HEK293 (cell line): ENCODE results near the gene RPS21.

Source experiments
- CTCF ChIA-PET: fragments of 350-600 bp; formaldehyde crosslinking; extraction: SDS; loops from one replicate; lab custom pipeline; 2021; ENCODE audit warnings: antibody characterized with exemption; lab: Yijun Ruan, JAX
- POLR2A ChIA-PET: fragments of 300-600 bp; formaldehyde crosslinking; extraction: SDS; loops from one replicate; lab custom pipeline; 2020; ENCODE audit warnings: antibody characterized with exemption, inconsistent platforms; lab: Yijun Ruan, JAX
- H3K27ac ChIP-seq: fragments of 200-500 bp; sonication (Bioruptor generic); 2 replicates; pipeline ENCODE4 v1.5.1; 2014; ENCODE audit warnings: low read depth, low read length, control low read depth, inconsistent platforms; ENCODE audit errors: extremely low read depth
- H3K36me3 ChIP-seq, 2 experiments: fragments of 200-500 bp in 1 of 2; sonication (Bioruptor generic) in 1 of 2; 1 replicate in 1 of 2; 2 replicates in 1 of 2; pipeline ENCODE4 v1.5.1; 2014 to 2017; ENCODE audit warnings: inconsistent platforms in 2 of 2, low read length in 2 of 2; ENCODE audit not compliant: control insufficient read depth in 2 of 2, insufficient read depth in 1 of 2
- H3K4me1 ChIP-seq: fragments of 200-500 bp; sonication (Bioruptor generic); 2 replicates; pipeline ENCODE4 v1.5.1; 2014; ENCODE audit warnings: mild to moderate bottlenecking, low read length, inconsistent platforms; ENCODE audit not compliant: control insufficient read depth, insufficient read depth
- H3K4me3 ChIP-seq: 2 replicates; pipeline ENCODE4 v1.5.1; 2011; ENCODE audit warnings: low read depth, mild to moderate bottlenecking, control low read depth, low read length, moderate library complexity
- H3K9me3 ChIP-seq: fragments of 200-500 bp; sonication (Bioruptor generic); 2 replicates; pipeline ENCODE4 v1.5.1; 2014; ENCODE audit warnings: low read depth, low read length, inconsistent platforms; ENCODE audit not compliant: control insufficient read depth, insufficient read depth
- CTCF ChIP-seq: fragments of 450-650 bp; formaldehyde crosslinking; IDR thresholded peaks from 2 replicates; pipeline ENCODE4 v1.5.1; 2016; ENCODE audit warnings: missing biosample characterization, missing genetic modification characterization
- GLIS2 ChIP-seq: fragments of 450-650 bp; formaldehyde crosslinking; IDR thresholded peaks from 2 replicates; pipeline ENCODE4 v1.5.1; 2016; ENCODE audit warnings: missing biosample characterization, missing genetic modification characterization
- KLF9 ChIP-seq: fragments of 450-650 bp; formaldehyde crosslinking; IDR thresholded peaks from 2 replicates; pipeline ENCODE4 v1.5.1; 2016; ENCODE audit warnings: missing biosample characterization, missing genetic modification characterization, low read depth
- OSR2 ChIP-seq: fragments of 450-650 bp; formaldehyde crosslinking; IDR thresholded peaks from 2 replicates; pipeline ENCODE4 v1.5.1; 2016; ENCODE audit warnings: missing biosample characterization, missing genetic modification characterization
- PATZ1 ChIP-seq: fragments of 450-650 bp; formaldehyde crosslinking; IDR thresholded peaks from 2 replicates; pipeline ENCODE4 v1.5.1; 2016; ENCODE audit warnings: missing biosample characterization, missing genetic modification characterization
- PBX3 ChIP-seq: sonication (generic); formaldehyde crosslinking; IDR thresholded peaks from 2 replicates; pipeline ENCODE4 v1.8.1; 2022; ENCODE audit warnings: mild to moderate bottlenecking, moderate library complexity, missing genetic modification reagents
- WT1 ChIP-seq: fragments of 450-650 bp; formaldehyde crosslinking; IDR thresholded peaks from 2 replicates; pipeline ENCODE4 v1.5.1; 2016; ENCODE audit warnings: missing biosample characterization, missing genetic modification characterization
- ZEB2 ChIP-seq: fragments of 450-650 bp; formaldehyde crosslinking; IDR thresholded peaks from 2 replicates; pipeline ENCODE4 v1.5.1; 2016; ENCODE audit warnings: missing biosample characterization, missing genetic modification characterization
- ZFP69B ChIP-seq: fragments of 450-650 bp; formaldehyde crosslinking; IDR thresholded peaks from 2 replicates; pipeline ENCODE4 v1.5.1; 2016; ENCODE audit warnings: missing biosample characterization, missing genetic modification characterization
- ZIC2 ChIP-seq: fragments of 450-650 bp; formaldehyde crosslinking; IDR thresholded peaks from 2 replicates; pipeline ENCODE4 v1.5.1; 2016; ENCODE audit warnings: missing biosample characterization, missing genetic modification characterization
- ZNF140 ChIP-seq: fragments of 450-650 bp; formaldehyde crosslinking; IDR thresholded peaks from 2 replicates; pipeline ENCODE4 v1.5.1; 2016; ENCODE audit warnings: missing biosample characterization, missing genetic modification characterization
- ZNF239 ChIP-seq: fragments of 450-650 bp; formaldehyde crosslinking; IDR thresholded peaks from 2 replicates; pipeline ENCODE4 v1.5.1; 2016; ENCODE audit warnings: missing biosample characterization, missing genetic modification characterization
- ZNF24 ChIP-seq: fragments of 450-650 bp; formaldehyde crosslinking; IDR thresholded peaks from 2 replicates; pipeline ENCODE4 v1.5.1; 2016; ENCODE audit warnings: missing biosample characterization, missing genetic modification characterization
- ZNF292 ChIP-seq: fragments of 450-650 bp; formaldehyde crosslinking; IDR thresholded peaks from 2 replicates; pipeline ENCODE4 v1.5.1; 2016; ENCODE audit warnings: low read depth, missing biosample characterization, missing genetic modification characterization, borderline replicate concordance
- ZNF324 ChIP-seq: fragments of 450-650 bp; formaldehyde crosslinking; IDR thresholded peaks from 2 replicates; pipeline ENCODE4 v1.5.1; 2016; ENCODE audit warnings: missing biosample characterization, missing genetic modification characterization
- ZNF404 ChIP-seq: fragments of 450-650 bp; formaldehyde crosslinking; IDR thresholded peaks from 2 replicates; pipeline ENCODE4 v1.5.1; 2017; ENCODE audit warnings: missing biosample characterization, missing genetic modification characterization
- ZNF433 ChIP-seq: fragments of 450-650 bp; formaldehyde crosslinking; IDR thresholded peaks from 2 replicates; pipeline ENCODE4 v1.5.1; 2016; ENCODE audit warnings: missing biosample characterization, missing genetic modification characterization, low read depth
- ZNF544 ChIP-seq: fragments of 450-650 bp; formaldehyde crosslinking; IDR thresholded peaks from 2 replicates; pipeline ENCODE4 v1.5.0; 2017; ENCODE audit warnings: missing biosample characterization, missing genetic modification characterization
- ZNF555 ChIP-seq: fragments of 450-650 bp; formaldehyde crosslinking; conservative IDR thresholded peaks from 2 replicates; pipeline ENCODE4 v1.5.1; 2017; ENCODE audit warnings: missing biosample characterization, mild to moderate bottlenecking, missing genetic modification characterization, inconsistent platforms
- ZNF571 ChIP-seq: fragments of 450-650 bp; formaldehyde crosslinking; IDR thresholded peaks from 2 replicates; pipeline ENCODE4 v1.5.0; 2017; ENCODE audit warnings: missing biosample characterization, missing genetic modification characterization
- ZNF600 ChIP-seq: fragments of 450-650 bp; formaldehyde crosslinking; IDR thresholded peaks from 2 replicates; pipeline ENCODE4 v1.5.1; 2016; ENCODE audit warnings: missing biosample characterization, missing genetic modification characterization
- ZNF610 ChIP-seq: fragments of 450-650 bp; formaldehyde crosslinking; IDR thresholded peaks from 2 replicates; pipeline ENCODE4 v1.5.1; 2016; ENCODE audit warnings: missing biosample characterization, missing genetic modification characterization, borderline replicate concordance
- ZNF623 ChIP-seq: fragments of 450-650 bp; formaldehyde crosslinking; IDR thresholded peaks from 2 replicates; pipeline ENCODE4 v1.5.1; 2016; ENCODE audit warnings: missing biosample characterization, missing genetic modification characterization
- ZNF645 ChIP-seq: fragments of 450-650 bp; formaldehyde crosslinking; IDR thresholded peaks from 2 replicates; pipeline ENCODE4; 2016; ENCODE audit warnings: missing biosample characterization, missing genetic modification characterization
- ZNF660 ChIP-seq: fragments of 450-650 bp; IDR thresholded peaks from 2 replicates; pipeline ENCODE4 v1.5.1; 2018; ENCODE audit warnings: missing biosample characterization, mild to moderate bottlenecking, missing genetic modification characterization
- ZNF704 ChIP-seq: fragments of 450-650 bp; formaldehyde crosslinking; IDR thresholded peaks from 2 replicates; pipeline ENCODE4 v1.5.1; 2016; ENCODE audit warnings: missing biosample characterization, missing genetic modification characterization
- ZNF837 ChIP-seq: fragments of 450-650 bp; formaldehyde crosslinking; IDR thresholded peaks from 2 replicates; pipeline ENCODE4 v1.5.1; 2016; ENCODE audit warnings: missing biosample characterization, missing genetic modification characterization

Gene RPS21

GRCh38 chr20:62364911-62365736, 21.8 kb upstream of the RPS21 start:
- POLR2A ChIA-PET, result interaction anchor here (0.9 to 2.8 kb wide), 8 partner anchors 8 to 63 kb away, joined by 3 to 24 read pairs (median 9); partner anchors contain the start of gene RPS21
- TF ChIP-seq GLIS2 (tag by site-specific recombination) (peak; percentile 57), ZNF24 (tag by site-specific recombination) (no peak)
- Histone ChIP-seq H3K4me3 (no peak overlapping the region; the same call in 1 of the 2 replicates), H3K27ac (no peak overlapping the region; the same call in 1 of the 2 replicates), H3K4me1 (peaks cover 28% of the 10 kb centered on the region), H3K36me3 (peaks cover 0 to 14% of the 10 kb centered on the region in 2 experiments; a peak in 1 of 3 replicates), H3K9me3 (no peaks in the 10 kb centered on the region)
- CTCF ChIA-PET, result interaction anchor here (0.6 to 2.7 kb wide), 6 partner anchors 7 to 18 kb away, joined by 3 to 14 read pairs (median 4); no protein-coding TSS in a partner anchor

GRCh38 chr20:62365814-62366369, 21.0 kb upstream of the RPS21 start:
- Histone ChIP-seq H3K4me3 (peak overlapping the region; percentile 67), H3K4me1 (peaks cover 34% of the 10 kb centered on the region), H3K27ac (peak overlapping the region; percentile 89), H3K9me3 (no peaks in the 10 kb centered on the region), H3K36me3 (peaks cover 0 to 13% of the 10 kb centered on the region in 2 experiments; a peak in 1 of 3 replicates)
- POLR2A ChIA-PET, result interaction anchor here (0.9 to 2.8 kb wide), 11 partner anchors 9 to 442 kb away, joined by 3 to 24 read pairs (median 3); partner anchors contain the start of gene RPS21
- CTCF ChIA-PET, result interaction anchor here (0.6 to 1.4 kb wide), 4 partner anchors 8 to 17 kb away, joined by 3 to 4 read pairs (median 3); no protein-coding TSS in a partner anchor
- no peak for TF ChIP-seq ZNF555 (tag by site-specific recombination)
- peak; percentile 86 for TF ChIP-seq PATZ1 (tag by site-specific recombination)
- TF ChIP-seq ZNF600, result no peak
- TF ChIP-seq ZIC2 (tag by site-specific recombination), result peak; percentile 65
- TF ChIP-seq ZNF571 (tag by site-specific recombination), result no peak
- TF ChIP-seq ZNF433 (tag by site-specific recombination), result no peak
- TF ChIP-seq ZNF292 (tag by site-specific recombination), result no peak
- TF ChIP-seq ZEB2 (tag by site-specific recombination), result no peak; the same call in 1 of the 2 replicates
- TF ChIP-seq OSR2 (tag by site-specific recombination), result 0 out of 2 replicates have a peak, but pooled peaks have one; percentile 26
- no peak for TF ChIP-seq PBX3
- TF ChIP-seq ZNF140 (tag by site-specific recombination), result no peak
- no peak for TF ChIP-seq ZNF610 (tag by site-specific recombination)
- no peak for TF ChIP-seq ZNF324 (tag by site-specific recombination)
- TF ChIP-seq ZNF660, result no peak
- TF ChIP-seq ZNF704 (tag by site-specific recombination), result no peak
- TF ChIP-seq ZFP69B (tag by site-specific recombination), result 0 out of 2 replicates have a peak, but pooled peaks have one; percentile 13
- no peak for TF ChIP-seq ZNF544 (tag by site-specific recombination)
- TF ChIP-seq ZNF623 (tag by site-specific recombination), result no peak
- no peak for TF ChIP-seq ZNF239 (tag by site-specific recombination)
- no peak for TF ChIP-seq ZNF645 (tag by site-specific recombination)
- TF ChIP-seq CTCF (tag by site-specific recombination), result no peak
- TF ChIP-seq KLF9, result peak; percentile 87
- no peak for TF ChIP-seq ZNF837
- TF ChIP-seq WT1, result peak; percentile 88
- no peak for TF ChIP-seq ZNF404
